GM21423 (cell line): ENCODE measurements around the gene CCAR1.
"Not testable (repeated sequence)": the region's sequence is repeated elsewhere in the genome, so short reads cannot be mapped to it uniquely, and the experiment has no call there.

Experiments
- ATAC-seq: cut with Tn5 transposase; IDR thresholded peaks from one replicate; pipeline ENCODE4 v1.9.1; 2021; ENCODE audit warnings: mild to moderate bottlenecking, moderate library complexity; ENCODE audit not compliant: unreplicated experiment

Gene CCAR1

GRCh38 chr10:68827592-68827959 lies 106.5 kb downstream of the CCAR1 start:
- peak; percentile 39 for ATAC-seq

GRCh38 chr10:68828083-68828601 lies 107.1 kb downstream of the CCAR1 start:
- ATAC-seq: not testable (repeated sequence)

- no peak for ATAC-seq
Measured at GRCh38 chr10:68828833-68829232, 107.8 kb downstream of the CCAR1 start.

GRCh38 chr10:68829521-68829920 lies 108.5 kb downstream of the CCAR1 start:
- ATAC-seq: no peak

- ATAC-seq: no peak
Measured at GRCh38 chr10:68829952-68830351, 108.9 kb downstream of the CCAR1 start.

GRCh38 chr10:68831961-68832455 lies 111.0 kb downstream of the CCAR1 start:
- no peak for ATAC-seq

- ATAC-seq: no peak
Measured at GRCh38 chr10:68832601-68833000, 111.6 kb downstream of the CCAR1 start.

GRCh38 chr10:68837626-68838322 lies 116.7 kb downstream of the CCAR1 start:
- ATAC-seq: no peak

GRCh38 chr10:68840650-68841049 lies 119.6 kb downstream of the CCAR1 start:
- ATAC-seq: not testable (repeated sequence)
